ENCODE data around the gene FBXW10B.
"Not testable (repeated sequence)": the region's sequence is repeated elsewhere in the genome, so short reads cannot be mapped to it uniquely, and the experiment has no call there.

FBXW10B gene

GRCh38 chr17:15629991-15630390 is 10.5 kb upstream of the FBXW10B start:
- Mint-ChIP-seq H3K36me3 (ENCODE audit: low read depth) (peaks cover 59% of the 10 kb centered on the region), H3K27ac (peak overlapping the region; percentile 96)
- DNase-seq; H3K9me3 Mint-ChIP-seq; H3K4me1 Mint-ChIP-seq; H3K4me3 Mint-ChIP-seq; H3K27me3 Mint-ChIP-seq (ENCODE audit: low read depth, poor library complexity): not testable (repeated sequence)

- not testable (repeated sequence) for H3K9me3 Mint-ChIP-seq; DNase-seq; H3K4me1 Mint-ChIP-seq; H3K4me3 Mint-ChIP-seq; H3K27me3 Mint-ChIP-seq (ENCODE audit: low read depth, poor library complexity); H3K27ac Mint-ChIP-seq
- H3K36me3 Mint-ChIP-seq (ENCODE audit: low read depth) = peaks cover 18% of the 10 kb centered on the region
These were observed 4.2 kb upstream of the FBXW10B start for GRCh38 chr17:15623661-15624209.

- not testable (repeated sequence) for H3K4me3 Mint-ChIP-seq; H3K27me3 Mint-ChIP-seq (ENCODE audit: low read depth, poor library complexity); H3K27ac Mint-ChIP-seq; H3K9me3 Mint-ChIP-seq; DNase-seq; H3K4me1 Mint-ChIP-seq
- H3K36me3 Mint-ChIP-seq (ENCODE audit: low read depth) = peaks cover 15% of the 10 kb centered on the region
These were observed 3.8 kb upstream of the FBXW10B start for GRCh38 chr17:15623255-15623654.

GRCh38 chr17:15622124-15622523 is 2.6 kb upstream of the FBXW10B start:
- not testable (repeated sequence) for H3K36me3 Mint-ChIP-seq (ENCODE audit: low read depth); H3K27me3 Mint-ChIP-seq (ENCODE audit: low read depth, poor library complexity); H3K4me3 Mint-ChIP-seq; H3K27ac Mint-ChIP-seq; H3K9me3 Mint-ChIP-seq; DNase-seq
- peaks cover 14% of the 10 kb centered on the region for H3K4me1 Mint-ChIP-seq

- not testable (repeated sequence) for DNase-seq; H3K27ac Mint-ChIP-seq; H3K4me3 Mint-ChIP-seq; H3K36me3 Mint-ChIP-seq (ENCODE audit: low read depth); H3K27me3 Mint-ChIP-seq (ENCODE audit: low read depth, poor library complexity); H3K9me3 Mint-ChIP-seq
- peaks cover 28% of the 10 kb centered on the region for H3K4me1 Mint-ChIP-seq
These were observed 2.7 kb downstream of the FBXW10B start for GRCh38 chr17:15616828-15617227.

- Mint-ChIP-seq H3K27ac (peak overlapping the region; percentile 29), H3K4me1 (peaks cover 28% of the 10 kb centered on the region), H3K4me3 (peak overlapping the region; percentile 36)
- DNase-seq; H3K9me3 Mint-ChIP-seq; H3K36me3 Mint-ChIP-seq (ENCODE audit: low read depth); H3K27me3 Mint-ChIP-seq (ENCODE audit: low read depth, poor library complexity): not testable (repeated sequence)
These were observed 3.7 kb downstream of the FBXW10B start for GRCh38 chr17:15615850-15616249.

- peaks cover 22% of the 10 kb centered on the region for H3K4me1 Mint-ChIP-seq
- H3K9me3 Mint-ChIP-seq; H3K36me3 Mint-ChIP-seq (ENCODE audit: low read depth); DNase-seq; H3K27me3 Mint-ChIP-seq (ENCODE audit: low read depth, poor library complexity); H3K27ac Mint-ChIP-seq; H3K4me3 Mint-ChIP-seq: not testable (repeated sequence)
These were observed 6.4 kb downstream of the FBXW10B start for GRCh38 chr17:15613111-15613510.

GRCh38 chr17:15592960-15593359 is 26.5 kb downstream of the FBXW10B start:
- H3K36me3 Mint-ChIP-seq (ENCODE audit: low read depth); H3K4me3 Mint-ChIP-seq; H3K27ac Mint-ChIP-seq; H3K27me3 Mint-ChIP-seq (ENCODE audit: low read depth, poor library complexity); DNase-seq; H3K9me3 Mint-ChIP-seq: not testable (repeated sequence)
- peaks cover 21% of the 10 kb centered on the region for H3K4me1 Mint-ChIP-seq

- not testable (repeated sequence) for H3K27me3 Mint-ChIP-seq (ENCODE audit: low read depth, poor library complexity); H3K36me3 Mint-ChIP-seq (ENCODE audit: low read depth); DNase-seq; H3K9me3 Mint-ChIP-seq; H3K4me3 Mint-ChIP-seq; H3K27ac Mint-ChIP-seq
- peaks cover 22% of the 10 kb centered on the region for H3K4me1 Mint-ChIP-seq
These were observed 27.5 kb downstream of the FBXW10B start for GRCh38 chr17:15591986-15592385.

- not testable (repeated sequence) for H3K36me3 Mint-ChIP-seq (ENCODE audit: low read depth); H3K27ac Mint-ChIP-seq; H3K4me3 Mint-ChIP-seq; DNase-seq; H3K9me3 Mint-ChIP-seq; H3K27me3 Mint-ChIP-seq (ENCODE audit: low read depth, poor library complexity)
- H3K4me1 Mint-ChIP-seq = peaks cover 22% of the 10 kb centered on the region
These were observed 28.7 kb downstream of the FBXW10B start for GRCh38 chr17:15590844-15591243.

GRCh38 chr17:15589544-15590536 is 29.7 kb downstream of the FBXW10B start:
- not testable (repeated sequence) for DNase-seq; H3K27ac Mint-ChIP-seq; H3K9me3 Mint-ChIP-seq; H3K4me3 Mint-ChIP-seq; H3K27me3 Mint-ChIP-seq (ENCODE audit: low read depth, poor library complexity); H3K36me3 Mint-ChIP-seq (ENCODE audit: low read depth)
- H3K4me1 Mint-ChIP-seq = peaks cover 22% of the 10 kb centered on the region

GRCh38 chr17:15588017-15588416 is 31.5 kb downstream of the FBXW10B start:
- H3K9me3 Mint-ChIP-seq; H3K27me3 Mint-ChIP-seq (ENCODE audit: low read depth, poor library complexity); DNase-seq; H3K27ac Mint-ChIP-seq; H3K36me3 Mint-ChIP-seq (ENCODE audit: low read depth); H3K4me3 Mint-ChIP-seq: not testable (repeated sequence)
- peaks cover 22% of the 10 kb centered on the region for H3K4me1 Mint-ChIP-seq

- H3K4me1 Mint-ChIP-seq; H3K36me3 Mint-ChIP-seq (ENCODE audit: low read depth); DNase-seq; H3K9me3 Mint-ChIP-seq; H3K27ac Mint-ChIP-seq; H3K4me3 Mint-ChIP-seq; H3K27me3 Mint-ChIP-seq (ENCODE audit: low read depth, poor library complexity): not testable (repeated sequence)
These were observed 36.2 kb downstream of the FBXW10B start for GRCh38 chr17:15583313-15583712.

- H3K4me3 Mint-ChIP-seq = not testable (repeated sequence)
These were observed 38.0 kb downstream of the FBXW10B start for GRCh38 chr17:15581462-15581861.

GRCh38 chr17:15576848-15577247 is 42.7 kb downstream of the FBXW10B start:
- not testable (repeated sequence) for H3K4me1 Mint-ChIP-seq; H3K4me3 Mint-ChIP-seq; DNase-seq; H3K27ac Mint-ChIP-seq; H3K36me3 Mint-ChIP-seq (ENCODE audit: low read depth); H3K27me3 Mint-ChIP-seq (ENCODE audit: low read depth, poor library complexity); H3K9me3 Mint-ChIP-seq

More at GRCh38 chr17:15581462-15581861, 38.0 kb downstream of the FBXW10B start:
- H3K27me3 Mint-ChIP-seq (ENCODE audit: low read depth, poor library complexity); H3K4me1 Mint-ChIP-seq; H3K36me3 Mint-ChIP-seq (ENCODE audit: low read depth); H3K27ac Mint-ChIP-seq; H3K9me3 Mint-ChIP-seq; DNase-seq: not testable (repeated sequence)

Data from nephron progenitor cell (in vitro differentiated cells).